Mammary epithelial cell (primary cell): ENCODE results near the gene SDCBP2.

Source experiments
- CTCF ChIP-seq, 2 donors: IDR thresholded peaks in 1 of 2; conservative IDR thresholded peaks in 1 of 2; 2 replicates each; pipeline ENCODE4 v1.5.1; 2011 to 2012; ENCODE audit warnings: inconsistent platforms in 2 of 2, low read length in 2 of 2, mild to moderate bottlenecking in 2 of 2, control low read depth in 1 of 2, low read depth in 1 of 2; ENCODE audit not compliant: insufficient read depth in 1 of 2; ENCODE audit errors: extremely low read depth in 1 of 2
- EZH2 ChIP-seq: IDR thresholded peaks from 2 replicates; pipeline ENCODE4 v1.6.1; 2012; ENCODE audit warnings: low read length, inconsistent platforms, borderline replicate concordance

GRCh38 chr20:1377984-1378734 lies 49.2 kb upstream of the SDCBP2 start:
- TF ChIP-seq CTCF (conservative IDR thresholded peaks at IDR 0.05 in 1 of 2, IDR thresholded peaks at IDR 0.05 in 1 of 2; ENCODE audit: extremely low read depth in 1 of 2, insufficient read depth in 1 of 2, low read depth in 1 of 2, low read length in 2 of 2), result no peak
- no peak for TF ChIP-seq EZH2
